ENCODE measurements around the gene MAGI2.

GRCh38 chr7:78417180-78417853, 1036.2 kb downstream of the MAGI2 start:
- TF ChIP-seq, protein P1, sequence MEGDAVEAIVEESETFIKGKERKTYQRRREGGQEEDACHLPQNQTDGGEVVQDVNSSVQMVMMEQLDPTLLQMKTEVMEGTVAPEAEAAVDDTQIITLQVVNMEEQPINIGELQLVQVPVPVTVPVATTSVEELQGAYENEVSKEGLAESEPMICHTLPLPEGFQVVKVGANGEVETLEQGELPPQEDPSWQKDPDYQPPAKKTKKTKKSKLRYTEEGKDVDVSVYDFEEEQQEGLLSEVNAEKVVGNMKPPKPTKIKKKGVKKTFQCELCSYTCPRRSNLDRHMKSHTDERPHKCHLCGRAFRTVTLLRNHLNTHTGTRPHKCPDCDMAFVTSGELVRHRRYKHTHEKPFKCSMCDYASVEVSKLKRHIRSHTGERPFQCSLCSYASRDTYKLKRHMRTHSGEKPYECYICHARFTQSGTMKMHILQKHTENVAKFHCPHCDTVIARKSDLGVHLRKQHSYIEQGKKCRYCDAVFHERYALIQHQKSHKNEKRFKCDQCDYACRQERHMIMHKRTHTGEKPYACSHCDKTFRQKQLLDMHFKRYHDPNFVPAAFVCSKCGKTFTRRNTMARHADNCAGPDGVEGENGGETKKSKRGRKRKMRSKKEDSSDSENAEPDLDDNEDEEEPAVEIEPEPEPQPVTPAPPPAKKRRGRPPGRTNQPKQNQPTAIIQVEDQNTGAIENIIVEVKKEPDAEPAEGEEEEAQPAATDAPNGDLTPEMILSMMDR (IDR thresholded peaks at IDR 0.05), result no peak
- no peak for TF ChIP-seq POLR2A (IDR thresholded peaks at IDR 0.05)

All from breast epithelium (tissue), 3 donors.